K562 (cell line): ENCODE measurements around the gene CCNQ. TPM values are rescaled to one million over a fixed set of nuclear protein-coding genes. Genes with fewer than 3 reads are reported as not detected.

ENCODE experiments used
- ATAC-seq: fragments of 200-7000 bp; cut with Tn5 transposase; 3 replicates; pipeline ENCODE4 v1.9.1; 2020; ENCODE audit warnings: moderate library complexity
- BruUV-seq: library from RNA; stranded (reverse); fragments of 400-500 nt; replicated peaks from 2 replicates; lab custom pipeline; 2021; lab: Mats Ljungman, UMichigan
- CTCF ChIA-PET: fragments of 300-600 bp; formaldehyde crosslinking; extraction: SDS; loops from one replicate; lab custom pipeline; 2021; ENCODE audit warnings: low intra/inter-chr PET ratio; lab: Yijun Ruan, JAX
- POLR2A ChIA-PET: fragments of 300-600, 350-650 bp; sonication (Branson Sonifier 250); formaldehyde crosslinking; extraction: SDS; loops from one replicate; lab custom pipeline; 2021; ENCODE audit warnings: antibody characterized with exemption, inconsistent platforms; lab: Yijun Ruan, JAX
- DNase-seq, 4 experiments: peaks; one replicate each; pipeline versions ENCODE4 v3.0.0 to v3.0.0-alpha.2; 2011 to 2018; ENCODE audit warnings: low spot score in 3 of 4, mixed read lengths in 3 of 4; ENCODE audit errors: extremely low read depth in 1 of 4
- FAIRE-seq: peaks from 2 replicates; lab custom pipeline; 2011; peaks lifted over from hg19 to GRCh38; lab: Jason Lieb, UNC
- H2AFZ ChIP-seq: 2 replicates; pipeline ENCODE4 v1.6.0; 2011; ENCODE audit warnings: low read depth, low read length, control low read depth, inconsistent platforms
- H3K27ac ChIP-seq: fragments of 200-600 bp; 3 replicates; pipeline ENCODE4 v1.8.0; 2011; ENCODE audit warnings: low read depth, mild to moderate bottlenecking, control low read depth, inconsistent platforms, low read length, moderate library complexity, mixed read lengths; ENCODE audit errors: extremely low read depth
- H3K27me3 ChIP-seq, 2 experiments: fragments of 300-600 bp in 1 of 2; 2 replicates in 1 of 2; 3 replicates in 1 of 2; pipeline versions ENCODE4 v1.6.0 to v1.8.0; 2011; ENCODE audit warnings: inconsistent platforms in 2 of 2, low read length in 2 of 2, mild to moderate bottlenecking in 1 of 2, mixed read lengths in 1 of 2, moderate library complexity in 1 of 2; ENCODE audit not compliant: control insufficient read depth in 2 of 2, insufficient read depth in 2 of 2
- H3K36me3 ChIP-seq: fragments of 300-600 bp; 3 replicates; pipeline ENCODE4 v1.8.0; 2011; ENCODE audit warnings: mild to moderate bottlenecking, low read length, inconsistent platforms; ENCODE audit not compliant: control insufficient read depth, insufficient read depth
- H3K4me1 ChIP-seq, 2 experiments: fragments of 200-600 bp in 1 of 2; replicated peaks in 1 of 2; 2 replicates in 1 of 2; 3 replicates in 1 of 2; pipeline versions ENCODE4 v1.5.1 to v1.8.0; 2011; ENCODE audit warnings: inconsistent platforms in 2 of 2, low read length in 2 of 2, mild to moderate bottlenecking in 1 of 2, mixed read lengths in 1 of 2, moderate library complexity in 1 of 2; ENCODE audit not compliant: control insufficient read depth in 2 of 2, insufficient read depth in 2 of 2
- H3K4me2 ChIP-seq: 2 replicates; pipeline ENCODE4 v1.6.1; 2011; ENCODE audit warnings: low read length, control low read depth, inconsistent platforms, mixed read lengths; ENCODE audit not compliant: insufficient read depth
- H3K4me3 ChIP-seq: fragments of 200-600 bp; sonication (generic), shearing (Covaris generic); 2 replicates; pipeline ENCODE4 v1.5.1; 2016; ENCODE audit warnings: control low read depth, inconsistent platforms
- H3K79me2 ChIP-seq: fragments of 200-600 bp; 3 replicates; pipeline ENCODE4 v1.8.0; 2011; ENCODE audit warnings: low read length, inconsistent platforms; ENCODE audit not compliant: control insufficient read depth, insufficient read depth
- H3K9ac ChIP-seq, 2 experiments: 2 replicates each; pipeline versions ENCODE4 v1.6.0 to v1.6.1; 2011; ENCODE audit warnings: low read depth in 2 of 2, low read length in 2 of 2, control low read depth in 1 of 2, inconsistent platforms in 1 of 2, mild to moderate bottlenecking in 1 of 2, mixed read lengths in 1 of 2; ENCODE audit not compliant: insufficient read depth in 1 of 2
- H3K9me1 ChIP-seq: one replicate; pipeline ENCODE4 v1.6.0; 2011; ENCODE audit warnings: inconsistent platforms, mild to moderate bottlenecking, low read length, moderate library complexity; ENCODE audit not compliant: control insufficient read depth, insufficient read depth
- H3K9me3 ChIP-seq: replicated peaks from 2 replicates; pipeline ENCODE4 v1.5.1; 2011; ENCODE audit warnings: low read depth, low read length, inconsistent platforms; ENCODE audit not compliant: control insufficient read depth, insufficient read depth
- H4K20me1 ChIP-seq: replicated peaks from 2 replicates; pipeline ENCODE4 v1.6.1; 2011; ENCODE audit warnings: low read length, inconsistent platforms, mixed read lengths; ENCODE audit not compliant: control insufficient read depth, insufficient read depth
- CCNT2 ChIP-seq: IDR thresholded peaks from 2 replicates; pipeline ENCODE4 v1.6.1; 2011; ENCODE audit warnings: borderline replicate concordance, low read depth, mild to moderate bottlenecking, moderate library complexity, mixed read lengths, low read length; ENCODE audit not compliant: insufficient read length; ENCODE audit errors: extremely low read depth
- CEBPB ChIP-seq: fragments of 450-650 bp; IDR thresholded peaks from 2 replicates; pipeline ENCODE4 v1.6.1; 2016; ENCODE audit warnings: missing genetic modification characterization, missing compliant biosample characterization
- CUX1 ChIP-seq: fragments of 200-800 bp; sonication (Bioruptor generic); IDR thresholded peaks from 2 replicates; pipeline ENCODE4 v1.6.1; 2016; ENCODE audit warnings: missing genetic modification characterization, missing compliant biosample characterization
- GATA2 ChIP-seq: sonication (generic); formaldehyde crosslinking; IDR thresholded peaks from 2 replicates; pipeline ENCODE4 v1.4.0; 2020; ENCODE audit warnings: mild to moderate bottlenecking, missing genetic modification reagents
- PKNOX1 ChIP-seq: fragments of 450-650 bp; IDR thresholded peaks from 2 replicates; pipeline ENCODE4 v1.6.1; 2016
- RAD51 ChIP-seq: fragments of 450-650 bp; IDR thresholded peaks from 2 replicates; pipeline ENCODE4 v1.7.1; 2016; ENCODE audit warnings: low read depth, mild to moderate bottlenecking, borderline replicate concordance
- USF1 ChIP-seq: sonication (generic); formaldehyde crosslinking; IDR thresholded peaks from 2 replicates; pipeline ENCODE4 v1.9.0; 2022; ENCODE audit warnings: mild to moderate bottlenecking, missing genetic modification reagents
- ZNF175 ChIP-seq: fragments of 200-800 bp; sonication (Bioruptor generic); IDR thresholded peaks from 2 replicates; pipeline ENCODE4 v1.6.1; 2016; ENCODE audit warnings: low read depth, mild to moderate bottlenecking, missing genetic modification characterization, missing compliant biosample characterization
- WGBS: fragments of 100-300 bp; shearing (Covaris generic); methylation state at CpG from one replicate; pipeline ENCODE4 v1.1.6; 2016; ENCODE audit warnings: low coverage, mixed read lengths; ENCODE audit not compliant: insufficient coverage; ENCODE audit errors: missing lambda C conversion rate; 5-methylcytosine and 5-hydroxymethylcytosine counted together
- in situ Hi-C: fragments of 300-500 bp; cut with MboI; formaldehyde crosslinking; loops from 4 replicates; pipeline ENCODE4 v1.15.0; 2018; ENCODE audit warnings: inconsistent platforms, mixed read lengths
- intact Hi-C: fragments of 100-400 bp; cut with micrococcal nuclease; formaldehyde crosslinking; loops from 2 replicates; pipeline ENCODE4 v1.14.2; 2022
- polyA plus RNA-seq, 8 experiments: library from polyadenylated mRNA; depleted of rRNA in 4 of 8; stranded (reverse) in 5 of 8; unstranded in 3 of 8; fragments of >200 nt; fragmentation: Nextera tagmentation in 2 of 8; fragmentation: Illumina TruSeq in 1 of 8; extraction: Ambion mirVana in 2 of 8; extraction: Trizol in 1 of 8; gene quantifications; 2 replicates each; pipeline versions ENCODE4 v1.2.1 to v1.2.3, GENCODE V29; 2011 to 2014; ENCODE audit warnings: inconsistent platforms in 1 of 8, missing spikeins in 1 of 8
- total RNA-seq, 7 experiments: library from RNA; depleted of rRNA in 6 of 7; stranded (reverse); fragments of >200 nt in 6 of 7; fragmentation: Illumina TruSeq in 2 of 7; extraction: Trizol in 2 of 7; gene quantifications; 2 replicates each; pipeline versions ENCODE4 v1.2.1 to v1.2.3, GENCODE V29; 2011 to 2021; ENCODE audit warnings: low replicate concordance in 1 of 7
- TF ChIP-seq, protein P1 (sequence below): sonication (generic); formaldehyde crosslinking; IDR thresholded peaks from 2 replicates; pipeline ENCODE4 v1.8.0; 2022; ENCODE audit warnings: mild to moderate bottlenecking, missing genetic modification reagents, borderline replicate concordance
- TF ChIP-seq, protein P2 (sequence below): sonication (generic); formaldehyde crosslinking; IDR thresholded peaks from 2 replicates; pipeline ENCODE4 v1.5.0; 2020; ENCODE audit warnings: missing genetic modification reagents

Gene CCNQ
- total and polyA plus RNA-seq, 9 of the 15 experiments (the other 6 are each of a cell fraction or from before 2014, with no cell fraction given) = 0.92 to 53.8 (median 25.3) TPM

DNA sequence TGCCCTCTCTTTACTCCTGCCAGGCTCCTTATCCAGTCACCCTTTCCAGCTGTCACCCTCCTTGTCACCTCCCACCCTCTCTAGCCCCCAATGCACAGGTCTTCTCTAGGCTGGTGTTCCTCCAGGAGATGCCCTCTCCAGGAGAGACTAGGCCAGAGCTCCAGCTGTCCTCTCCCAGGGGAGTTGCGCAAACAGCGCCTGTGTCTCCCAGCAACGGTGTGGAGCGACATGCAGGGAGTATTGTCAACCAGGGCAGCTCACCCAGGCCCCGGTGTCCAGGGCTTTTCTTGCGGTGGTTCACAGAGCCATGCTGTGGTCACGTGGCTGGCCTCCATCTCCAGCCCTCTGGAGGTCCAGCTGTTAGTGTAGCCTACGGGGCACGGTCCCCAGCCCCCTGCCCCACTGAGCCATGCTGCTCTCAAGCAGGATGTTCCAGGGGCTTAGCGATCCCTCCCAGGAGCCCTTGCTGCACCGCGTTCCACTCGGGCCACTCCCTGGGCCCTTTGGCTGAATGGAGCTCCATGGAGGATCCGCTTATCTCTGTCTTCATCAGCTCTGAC is 34.8 kb downstream of the CCNQ start:
- CTCF ChIA-PET = no interaction called here
- Histone ChIP-seq H3K9ac (0 out of 4 replicates have a peak overlapping the region, but pooled peaks of 1 of the 2 experiments have one; percentile 28), H3K27me3 (peaks cover 30 to 79% of the 10 kb centered on the region in 2 experiments; a peak in 4 of 5 replicates), H3K4me2 (no peak overlapping the region), H3K9me1 (no peaks in the 10 kb centered on the region), H3K27ac (no peak overlapping the region), H3K4me3 (no peak overlapping the region), H3K9me3 (no peaks in the 10 kb centered on the region), H3K4me1 (peaks cover 0 to 23% of the 10 kb centered on the region in 2 experiments; a peak in 3 of 5 replicates), H2AFZ (peak overlapping the region; percentile 54; the same call in 1 of the 2 replicates), H3K79me2 (no peaks in the 10 kb centered on the region), H3K36me3 (no peaks in the 10 kb centered on the region), H4K20me1 (peaks cover 5% of the 10 kb centered on the region; the same call in 1 of the 2 replicates)
- WGBS = 18% methylated on average over 12 of the region's 14 CpGs
- FAIRE-seq (no peak), ATAC-seq (peak; percentile 40), DNase-seq (peak in 2 of 4 experiments; percentile 18 to 23)
- POLR2A ChIA-PET = interaction anchor here (0.5 to 1.6 kb wide), 6 partner anchors 9 to 532 kb away, joined by 3 to 5 read pairs (median 3); no protein-coding TSS in a partner anchor
- no TSS peak for BruUV-seq
- intact Hi-C loops (no loop called here), in situ Hi-C loops (no loop called here)
- TF ChIP-seq, protein P1, sequence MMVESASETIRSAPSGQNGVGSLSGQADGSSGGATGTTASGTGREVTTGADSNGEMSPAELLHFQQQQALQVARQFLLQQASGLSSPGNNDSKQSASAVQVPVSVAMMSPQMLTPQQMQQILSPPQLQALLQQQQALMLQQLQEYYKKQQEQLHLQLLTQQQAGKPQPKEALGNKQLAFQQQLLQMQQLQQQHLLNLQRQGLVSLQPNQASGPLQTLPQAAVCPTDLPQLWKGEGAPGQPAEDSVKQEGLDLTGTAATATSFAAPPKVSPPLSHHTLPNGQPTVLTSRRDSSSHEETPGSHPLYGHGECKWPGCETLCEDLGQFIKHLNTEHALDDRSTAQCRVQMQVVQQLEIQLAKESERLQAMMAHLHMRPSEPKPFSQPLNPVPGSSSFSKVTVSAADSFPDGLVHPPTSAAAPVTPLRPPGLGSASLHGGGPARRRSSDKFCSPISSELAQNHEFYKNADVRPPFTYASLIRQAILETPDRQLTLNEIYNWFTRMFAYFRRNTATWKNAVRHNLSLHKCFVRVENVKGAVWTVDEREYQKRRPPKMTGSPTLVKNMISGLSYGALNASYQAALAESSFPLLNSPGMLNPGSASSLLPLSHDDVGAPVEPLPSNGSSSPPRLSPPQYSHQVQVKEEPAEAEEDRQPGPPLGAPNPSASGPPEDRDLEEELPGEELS (CRISPR knock-in tag) = no peak
- peak; percentile 61; the same call in 1 of the 2 replicates for TF ChIP-seq RAD51
- no peak for TF ChIP-seq CUX1 (CRISPR knock-in tag)
- peak; percentile 93 for TF ChIP-seq CEBPB (tag)
- TF ChIP-seq, protein P2, sequence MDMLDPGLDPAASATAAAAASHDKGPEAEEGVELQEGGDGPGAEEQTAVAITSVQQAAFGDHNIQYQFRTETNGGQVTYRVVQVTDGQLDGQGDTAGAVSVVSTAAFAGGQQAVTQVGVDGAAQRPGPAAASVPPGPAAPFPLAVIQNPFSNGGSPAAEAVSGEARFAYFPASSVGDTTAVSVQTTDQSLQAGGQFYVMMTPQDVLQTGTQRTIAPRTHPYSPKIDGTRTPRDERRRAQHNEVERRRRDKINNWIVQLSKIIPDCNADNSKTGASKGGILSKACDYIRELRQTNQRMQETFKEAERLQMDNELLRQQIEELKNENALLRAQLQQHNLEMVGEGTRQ (CRISPR knock-in tag) = peak; percentile 69
- peak; percentile 29; the same call in 1 of the 2 replicates for TF ChIP-seq PKNOX1
- no peak for TF ChIP-seq CCNT2
- TF ChIP-seq ZNF175 (CRISPR knock-in tag) = no peak
- TF ChIP-seq USF1 (CRISPR knock-in tag) = peak; percentile 60
- TF ChIP-seq GATA2 (CRISPR knock-in tag) = peak; percentile 29; the same call in 1 of the 2 replicates
